Upper lobe of left lung (tissue), 6 donors: ENCODE measurements around the gene TASP1. TPM values are rescaled to one million over a fixed set of nuclear protein-coding genes. Genes with fewer than 3 reads are reported as not detected.
A peak's percentile ranks its signal among the peaks of the same experiment; 100 is the strongest.

Experiments used
- ATAC-seq, 2 donors: fragments of 200-7000 bp; cut with Tn5 transposase; one replicate each; pipeline ENCODE4 v1.9.1; 2022; ENCODE audit warnings: mild to moderate bottlenecking in 2 of 2, moderate library complexity in 2 of 2; ENCODE audit not compliant: low FRiP score in 2 of 2
- DNase-seq, 2 donors: peaks; one replicate each; pipeline ENCODE4 v3.0.0-alpha.2; 2019 to 2020
- H3K27ac ChIP-seq, 4 donors: fragments of 200-600 bp; sonication (generic); one replicate each; pipeline ENCODE4 v1.5.1; 2016 to 2019
- H3K27me3 ChIP-seq, 4 donors: fragments of 200-600 bp; sonication (generic); one replicate each; pipeline ENCODE4 v1.5.1; 2017 to 2019
- H3K36me3 ChIP-seq, 4 donors: fragments of 200-600 bp; sonication (generic); one replicate each; pipeline ENCODE4 v1.5.1; 2016 to 2019
- H3K4me1 ChIP-seq, 4 donors: fragments of 200-600 bp; sonication (generic); one replicate each; pipeline ENCODE4 v1.5.1; 2018 to 2019
- H3K4me3 ChIP-seq, 4 donors: fragments of 200-600 bp; sonication (generic); one replicate each; pipeline ENCODE4 v1.5.1; 2017 to 2019; ENCODE audit warnings: mild to moderate bottlenecking in 2 of 4, moderate library complexity in 1 of 4
- H3K9me3 ChIP-seq, 4 donors: fragments of 200-600 bp; sonication (generic); one replicate each; pipeline ENCODE4 v1.5.1; 2018 to 2019
- EP300 ChIP-seq, 4 donors: sonication (generic); formaldehyde crosslinking; IDR thresholded peaks; one replicate each; pipeline ENCODE4 v1.5.1; 2017; ENCODE audit warnings: antibody characterized with exemption in 4 of 4, control low read depth in 2 of 4
- POLR2A ChIP-seq, 4 donors: fragments of 450-650 bp; IDR thresholded peaks; one replicate each; pipeline ENCODE4 v1.5.1; 2016 to 2017; ENCODE audit warnings: antibody characterized with exemption in 4 of 4, mild to moderate bottlenecking in 2 of 4
- POLR2AphosphoS5 ChIP-seq, 2 donors: sonication (generic); formaldehyde crosslinking; IDR thresholded peaks; one replicate each; pipeline ENCODE4 v1.5.1; 2017; ENCODE audit warnings: antibody characterized with exemption in 2 of 2
- WGBS, 2 donors: methylation state at CpG; one replicate each; pipeline ENCODE4 v1.1.5; 2017 to 2018; 5-methylcytosine and 5-hydroxymethylcytosine counted together
- total RNA-seq, 6 donors: library from RNA; depleted of rRNA in 4 of 6; stranded (reverse); fragments of >200 nt in 4 of 6; gene quantifications; one replicate each; pipeline versions ENCODE4 v1.1.0 to v1.2.1, GENCODE V29; 2016 to 2021
- TF ChIP-seq, protein P1 (sequence below), 6 experiments: fragments of 450-650 bp in 4 of 6; fragments of 200-600 bp in 2 of 6; sonication (generic) in 2 of 6; IDR thresholded peaks; one replicate each; pipeline ENCODE4 v1.5.1; 2016 to 2019; ENCODE audit warnings: antibody characterized with exemption in 6 of 6
- donor health status: DM: no; HTN: no; CAD: no; lungs with moderate emphysema.
- donor health status: DM: no; HTN: yes; CAD: no; lungs with severe emphysema.

The TASP1 gene
- total RNA-seq, 6 donors from 2014 or later = 12.4 to 21.1 (median 14.0) TPM

DNA sequence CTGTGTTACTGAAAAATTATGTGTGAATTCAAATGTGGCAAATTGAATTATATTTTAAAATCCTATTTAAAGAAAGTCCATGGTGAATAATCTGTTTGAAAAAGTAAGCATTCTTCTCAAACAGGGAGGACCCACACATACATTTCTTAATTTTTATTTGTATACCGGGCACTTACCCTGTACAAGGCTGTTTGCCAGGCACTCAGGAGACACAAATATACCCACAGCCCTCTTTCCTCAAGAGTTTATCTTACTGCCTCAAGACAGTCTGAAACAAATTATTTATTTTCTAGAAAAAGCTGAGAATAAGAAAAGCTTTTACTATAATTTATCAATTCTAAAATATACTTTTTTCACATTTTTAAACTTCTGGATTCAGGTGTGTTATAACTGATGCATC lies 114.4 kb downstream of the TASP1 start:
- H3K27ac ChIP-seq = no peak overlapping the region
- WGBS, 2 donors = 66 to 70% methylated on average over 1 of the region's 1 CpG
- peaks cover 0 to 23% (median 5%) of the 10 kb centered on the region in 4 donors for H3K36me3 ChIP-seq
- TF ChIP-seq POLR2A (IDR thresholded peaks at IDR 0.05) = no peak
- ATAC-seq = no peak
- H3K4me3 ChIP-seq = no peak overlapping the region
- H3K9me3 ChIP-seq = no peaks in the 10 kb centered on the region
- H3K27me3 ChIP-seq = no peaks in the 10 kb centered on the region
- H3K4me1 ChIP-seq = no peaks in the 10 kb centered on the region
- DNase-seq = peak in 1 of 2 donors; percentile 35

DNA sequence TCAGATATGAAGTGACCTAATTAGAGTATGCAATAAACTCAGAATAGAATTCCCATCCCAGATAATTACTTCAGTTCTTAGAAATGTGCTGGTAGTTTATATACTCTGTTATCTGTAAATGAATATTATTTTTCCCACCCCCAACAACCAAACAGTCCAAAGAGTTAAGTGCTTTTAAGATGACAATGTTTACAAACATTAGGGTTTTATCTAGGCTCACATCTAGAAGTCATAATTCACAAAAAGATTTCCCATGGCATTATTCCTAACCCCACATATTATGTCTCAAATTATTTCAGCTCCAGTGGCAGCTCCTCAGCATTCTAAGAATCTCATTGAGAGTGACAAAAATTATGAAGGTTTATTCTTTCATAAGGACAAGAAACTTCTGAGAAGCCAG lies 120.9 kb downstream of the TASP1 start:
- Histone ChIP-seq H3K4me3 (no peak overlapping the region), H3K27ac (no peak overlapping the region), H3K4me1 (no peaks in the 10 kb centered on the region), H3K27me3 (no peaks in the 10 kb centered on the region), H3K36me3 (peaks cover 0 to 6% (median 0%) of the 10 kb centered on the region in 4 donors), H3K9me3 (no peaks in the 10 kb centered on the region)
- ATAC-seq (no peak), DNase-seq (no peak)
- TF ChIP-seq POLR2AphosphoS5 (IDR thresholded peaks at IDR 0.05) (no peak), POLR2A (IDR thresholded peaks at IDR 0.05) (no peak)

DNA sequence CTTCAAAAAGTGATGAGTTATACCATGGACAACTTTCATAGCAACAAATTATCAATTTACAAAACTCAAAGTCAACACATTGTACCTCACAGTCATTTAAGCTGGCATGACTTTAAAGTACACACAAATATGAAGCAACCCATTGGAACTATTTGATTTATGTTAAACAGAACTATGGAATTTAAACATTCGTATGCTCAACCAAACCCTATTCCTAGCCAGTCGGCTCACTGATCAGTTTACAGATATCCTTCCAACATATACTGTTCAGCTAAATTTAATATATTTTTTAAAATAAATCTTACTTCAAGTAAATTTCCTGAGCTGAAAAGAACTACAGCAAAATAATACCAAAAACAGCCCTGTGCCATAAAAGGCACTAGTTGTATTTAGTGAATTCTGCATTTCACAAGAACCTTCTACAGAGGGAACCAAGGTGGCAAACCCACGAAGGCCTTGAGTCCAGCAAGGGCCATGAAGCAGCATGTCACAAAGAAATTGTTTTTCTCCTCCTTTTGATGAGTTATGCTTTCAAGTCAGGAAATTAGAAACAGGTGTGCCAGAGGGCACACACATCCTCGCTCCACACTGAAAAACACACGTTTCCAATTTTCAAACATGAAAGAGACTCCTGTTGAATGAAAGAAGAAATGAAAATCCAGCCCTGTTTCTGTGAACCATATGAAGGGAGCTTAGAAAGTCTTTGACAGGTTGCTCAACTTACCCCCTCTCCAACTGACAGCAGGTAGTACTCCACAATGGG lies 122.8 kb downstream of the TASP1 start:
- DNase-seq = no peak
- Histone ChIP-seq H3K27me3 (no peaks in the 10 kb centered on the region), H3K27ac (no peak overlapping the region), H3K9me3 (no peaks in the 10 kb centered on the region), H3K36me3 (peaks cover 0 to 3% (median 0%) of the 10 kb centered on the region in 4 donors), H3K4me1 (no peaks in the 10 kb centered on the region), H3K4me3 (no peak overlapping the region)
- 78 to 86% methylated on average over 5 of the region's 5 CpGs for WGBS, 2 donors
- ATAC-seq = no peak
- TF ChIP-seq POLR2A (IDR thresholded peaks at IDR 0.05) (no peak), EP300 (IDR thresholded peaks at IDR 0.05) (no peak)

DNA sequence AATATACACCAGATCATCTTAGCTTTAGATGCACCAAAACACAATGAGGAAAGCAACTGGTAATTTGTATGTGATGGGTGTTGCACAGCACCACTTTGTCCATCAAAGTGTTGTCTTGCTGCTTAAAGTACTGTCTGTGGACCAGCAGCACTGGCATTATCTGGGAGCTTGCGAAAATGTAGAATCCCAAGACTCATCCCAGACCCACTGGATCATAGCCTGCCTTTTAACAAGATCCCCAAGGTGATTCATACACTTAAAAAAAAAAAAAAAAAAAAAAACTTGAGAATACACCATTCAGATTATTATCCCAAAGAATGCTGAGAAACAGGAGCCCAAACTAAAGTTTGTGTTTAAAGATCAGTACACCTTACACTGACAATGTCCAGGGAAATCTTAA lies 123.4 kb downstream of the TASP1 start:
- Histone ChIP-seq H3K27ac (no peak overlapping the region), H3K9me3 (no peaks in the 10 kb centered on the region), H3K4me1 (no peaks in the 10 kb centered on the region), H3K27me3 (no peaks in the 10 kb centered on the region), H3K4me3 (no peak overlapping the region), H3K36me3 (peaks cover 0 to 3% (median 0%) of the 10 kb centered on the region in 4 donors)
- ATAC-seq (no peak), DNase-seq (no peak)
- 100% methylated on average over 1 of the region's 1 CpG for WGBS, 2 donors
- no peak for TF ChIP-seq POLR2A (IDR thresholded peaks at IDR 0.05)
- no peak for TF ChIP-seq POLR2AphosphoS5 (IDR thresholded peaks at IDR 0.05)
- TF ChIP-seq EP300 (IDR thresholded peaks at IDR 0.05) = no peak

DNA sequence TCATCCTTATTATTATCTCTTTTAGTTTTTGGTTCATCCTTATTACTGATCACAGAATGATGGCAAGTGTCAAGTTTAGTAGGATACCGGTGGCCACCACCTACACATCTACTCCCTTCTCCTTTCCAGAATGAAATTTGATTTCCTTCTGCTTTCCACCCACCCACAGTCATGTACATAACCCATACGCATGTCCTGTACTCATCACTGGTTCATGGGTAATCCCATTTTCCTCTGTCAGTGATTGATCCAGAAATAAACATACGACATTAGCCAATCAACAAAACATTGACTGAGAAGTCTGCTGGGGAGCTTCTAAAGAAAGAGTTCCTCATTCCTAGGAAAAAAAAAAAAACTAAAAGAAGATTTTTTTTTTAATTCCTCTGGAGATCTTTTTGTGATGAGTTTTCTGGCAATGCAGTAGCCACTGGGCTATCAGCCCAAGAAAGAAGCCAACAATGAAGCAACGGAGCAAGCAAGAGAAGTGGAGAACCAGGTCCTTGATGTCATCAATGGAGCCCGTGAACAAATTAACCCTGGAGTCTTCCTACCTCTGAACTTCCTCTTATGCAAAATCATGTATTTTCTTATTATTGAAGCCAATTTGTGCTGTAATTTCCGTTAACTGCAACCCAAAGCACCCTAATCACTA lies 127.8 kb downstream of the TASP1 start:
- WGBS, 2 donors = 85 to 90% methylated on average over 6 of the region's 6 CpGs
- no peak overlapping the region for H3K27ac ChIP-seq
- TF ChIP-seq, protein P1, sequence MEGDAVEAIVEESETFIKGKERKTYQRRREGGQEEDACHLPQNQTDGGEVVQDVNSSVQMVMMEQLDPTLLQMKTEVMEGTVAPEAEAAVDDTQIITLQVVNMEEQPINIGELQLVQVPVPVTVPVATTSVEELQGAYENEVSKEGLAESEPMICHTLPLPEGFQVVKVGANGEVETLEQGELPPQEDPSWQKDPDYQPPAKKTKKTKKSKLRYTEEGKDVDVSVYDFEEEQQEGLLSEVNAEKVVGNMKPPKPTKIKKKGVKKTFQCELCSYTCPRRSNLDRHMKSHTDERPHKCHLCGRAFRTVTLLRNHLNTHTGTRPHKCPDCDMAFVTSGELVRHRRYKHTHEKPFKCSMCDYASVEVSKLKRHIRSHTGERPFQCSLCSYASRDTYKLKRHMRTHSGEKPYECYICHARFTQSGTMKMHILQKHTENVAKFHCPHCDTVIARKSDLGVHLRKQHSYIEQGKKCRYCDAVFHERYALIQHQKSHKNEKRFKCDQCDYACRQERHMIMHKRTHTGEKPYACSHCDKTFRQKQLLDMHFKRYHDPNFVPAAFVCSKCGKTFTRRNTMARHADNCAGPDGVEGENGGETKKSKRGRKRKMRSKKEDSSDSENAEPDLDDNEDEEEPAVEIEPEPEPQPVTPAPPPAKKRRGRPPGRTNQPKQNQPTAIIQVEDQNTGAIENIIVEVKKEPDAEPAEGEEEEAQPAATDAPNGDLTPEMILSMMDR (IDR thresholded peaks at IDR 0.05) = no peak
- TF ChIP-seq POLR2A (IDR thresholded peaks at IDR 0.05) (no peak), EP300 (IDR thresholded peaks at IDR 0.05) (no peak), POLR2AphosphoS5 (IDR thresholded peaks at IDR 0.05) (no peak)

DNA sequence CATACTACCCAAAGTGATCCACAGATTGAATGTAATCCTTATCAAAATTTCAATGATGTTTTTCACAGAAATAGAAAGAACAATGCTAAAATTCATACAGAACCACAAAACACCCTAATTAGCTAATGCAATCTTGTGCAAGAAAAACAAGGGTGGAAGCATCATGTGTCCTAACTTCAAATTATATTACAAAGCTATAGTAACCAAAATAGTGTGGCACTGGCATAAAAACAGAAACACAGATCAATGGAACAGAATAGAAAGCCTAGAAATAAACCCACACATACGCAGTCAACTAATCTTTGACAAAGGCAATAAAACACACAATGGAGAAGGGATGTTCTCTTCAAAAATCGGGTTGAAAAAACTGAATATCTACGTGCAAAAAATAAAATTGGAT lies 131.1 kb downstream of the TASP1 start:
- ATAC-seq = no peak
- WGBS, 2 donors = 64 to 67% methylated on average over 3 of the region's 3 CpGs

More for the DNA sequence above, 127.8 kb downstream of the TASP1 start:
- DNase-seq (no peak), ATAC-seq (peak in 1 of 2 donors; percentile 88)
- peaks cover 0 to 3% (median 0%) of the 10 kb centered on the region in 4 donors for H3K36me3 ChIP-seq
- no peaks in the 10 kb centered on the region for H3K4me1 ChIP-seq
- peaks cover 0 to 10% (median 6%) of the 10 kb centered on the region in 4 donors for H3K9me3 ChIP-seq
- H3K4me3 ChIP-seq = no peak overlapping the region
- no peaks in the 10 kb centered on the region for H3K27me3 ChIP-seq

More for the DNA sequence above, 131.1 kb downstream of the TASP1 start:
- no peaks in the 10 kb centered on the region for H3K4me1 ChIP-seq
- no peak for DNase-seq
- H3K9me3 ChIP-seq = peaks cover 5 to 18% (median 6%) of the 10 kb centered on the region in 4 donors
- H3K27me3 ChIP-seq = no peaks in the 10 kb centered on the region
- no peak for TF ChIP-seq EP300 (IDR thresholded peaks at IDR 0.05)
- TF ChIP-seq POLR2AphosphoS5 (IDR thresholded peaks at IDR 0.05) = no peak
- TF ChIP-seq, protein P1 (IDR thresholded peaks at IDR 0.05) = no peak
- no peak for TF ChIP-seq POLR2A (IDR thresholded peaks at IDR 0.05)
- no peak overlapping the region for H3K4me3 ChIP-seq
- H3K36me3 ChIP-seq = no peaks in the 10 kb centered on the region
- no peak overlapping the region for H3K27ac ChIP-seq
